Measurements from ENCODE around the gene COL6A3.

Gene COL6A3

GRCh38 chr2:237321746-237322145 is 92.2 kb downstream of the COL6A3 start:
- Histone ChIP-seq H3K4me1 (ENCODE audit: control insufficient read depth, low read length) (no peaks in the 10 kb centered on the region), H3F3A (ENCODE audit: control insufficient read depth, insufficient read depth) (no peaks in the 10 kb centered on the region), H3K9me3 (ENCODE audit: control insufficient read depth, insufficient read depth, low read length) (no peaks in the 10 kb centered on the region), H3K9me2 (replicated peaks; ENCODE audit: control insufficient read depth, low read length) (no peaks in the 10 kb centered on the region), H3K4me2 (ENCODE audit: low read length) (no peak overlapping the region), H3K27me3 (ENCODE audit: control insufficient read depth, low read length) (no peaks in the 10 kb centered on the region), H4K20me1 (ENCODE audit: control insufficient read depth, insufficient read depth, low read depth, low read length) (no peaks in the 10 kb centered on the region), H3K4me3 (ENCODE audit: low read length) (no peak overlapping the region), H3K79me2 (ENCODE audit: control insufficient read depth, low read length) (no peaks in the 10 kb centered on the region), H3K36me3 (ENCODE audit: control insufficient read depth, low read length) (no peaks in the 10 kb centered on the region), H3K27ac (ENCODE audit: low read depth, low read length) (no peak overlapping the region)
- no peak for TF ChIP-seq EZH2phosphoT487 (IDR thresholded peaks at IDR 0.05; ENCODE audit: borderline replicate concordance, low read length)
- TF ChIP-seq, protein P1, sequence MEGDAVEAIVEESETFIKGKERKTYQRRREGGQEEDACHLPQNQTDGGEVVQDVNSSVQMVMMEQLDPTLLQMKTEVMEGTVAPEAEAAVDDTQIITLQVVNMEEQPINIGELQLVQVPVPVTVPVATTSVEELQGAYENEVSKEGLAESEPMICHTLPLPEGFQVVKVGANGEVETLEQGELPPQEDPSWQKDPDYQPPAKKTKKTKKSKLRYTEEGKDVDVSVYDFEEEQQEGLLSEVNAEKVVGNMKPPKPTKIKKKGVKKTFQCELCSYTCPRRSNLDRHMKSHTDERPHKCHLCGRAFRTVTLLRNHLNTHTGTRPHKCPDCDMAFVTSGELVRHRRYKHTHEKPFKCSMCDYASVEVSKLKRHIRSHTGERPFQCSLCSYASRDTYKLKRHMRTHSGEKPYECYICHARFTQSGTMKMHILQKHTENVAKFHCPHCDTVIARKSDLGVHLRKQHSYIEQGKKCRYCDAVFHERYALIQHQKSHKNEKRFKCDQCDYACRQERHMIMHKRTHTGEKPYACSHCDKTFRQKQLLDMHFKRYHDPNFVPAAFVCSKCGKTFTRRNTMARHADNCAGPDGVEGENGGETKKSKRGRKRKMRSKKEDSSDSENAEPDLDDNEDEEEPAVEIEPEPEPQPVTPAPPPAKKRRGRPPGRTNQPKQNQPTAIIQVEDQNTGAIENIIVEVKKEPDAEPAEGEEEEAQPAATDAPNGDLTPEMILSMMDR (IDR thresholded peaks at IDR 0.05; ENCODE audit: low read depth, low read length, poor library complexity, severe bottlenecking) = no peak

- H3K36me3 ChIP-seq (ENCODE audit: control insufficient read depth, low read length) = no peaks in the 10 kb centered on the region
These were observed 93.0 kb downstream of the COL6A3 start for GRCh38 chr2:237320801-237321560.

GRCh38 chr2:237319887-237320286 is 94.1 kb downstream of the COL6A3 start:
- no peaks in the 10 kb centered on the region for H3F3A ChIP-seq (ENCODE audit: control insufficient read depth, insufficient read depth)
- no peak for TF ChIP-seq EZH2phosphoT487 (IDR thresholded peaks at IDR 0.05; ENCODE audit: borderline replicate concordance, low read length)
- TF ChIP-seq, protein P1 (IDR thresholded peaks at IDR 0.05; ENCODE audit: low read depth, low read length, poor library complexity, severe bottlenecking) = no peak

More at GRCh38 chr2:237320801-237321560, 93.0 kb downstream of the COL6A3 start:
- no peaks in the 10 kb centered on the region for H3K4me1 ChIP-seq (ENCODE audit: control insufficient read depth, low read length)
- no peak overlapping the region for H3K4me2 ChIP-seq (ENCODE audit: low read length)
- no peaks in the 10 kb centered on the region for H3K27me3 ChIP-seq (ENCODE audit: control insufficient read depth, low read length)
- no peaks in the 10 kb centered on the region for H3K9me2 ChIP-seq (replicated peaks; ENCODE audit: control insufficient read depth, low read length)
- H3K9me3 ChIP-seq (ENCODE audit: control insufficient read depth, insufficient read depth, low read length) = no peaks in the 10 kb centered on the region
- no peaks in the 10 kb centered on the region for H3F3A ChIP-seq (ENCODE audit: control insufficient read depth, insufficient read depth)
- no peaks in the 10 kb centered on the region for H4K20me1 ChIP-seq (ENCODE audit: control insufficient read depth, insufficient read depth, low read depth, low read length)
- TF ChIP-seq, protein P1 (IDR thresholded peaks at IDR 0.05; ENCODE audit: low read depth, low read length, poor library complexity, severe bottlenecking) = no peak
- TF ChIP-seq EZH2phosphoT487 (IDR thresholded peaks at IDR 0.05; ENCODE audit: borderline replicate concordance, low read length) = no peak
- H3K4me3 ChIP-seq (ENCODE audit: low read length) = no peak overlapping the region
- H3K79me2 ChIP-seq (ENCODE audit: control insufficient read depth, low read length) = no peaks in the 10 kb centered on the region
- H3K27ac ChIP-seq (ENCODE audit: low read depth, low read length) = no peak overlapping the region

More at GRCh38 chr2:237319887-237320286, 94.1 kb downstream of the COL6A3 start:
- H4K20me1 ChIP-seq (ENCODE audit: control insufficient read depth, insufficient read depth, low read depth, low read length) = no peaks in the 10 kb centered on the region
- no peak overlapping the region for H3K4me2 ChIP-seq (ENCODE audit: low read length)
- no peaks in the 10 kb centered on the region for H3K4me1 ChIP-seq (ENCODE audit: control insufficient read depth, low read length)
- no peak overlapping the region for H3K27ac ChIP-seq (ENCODE audit: low read depth, low read length)
- no peak overlapping the region for H3K4me3 ChIP-seq (ENCODE audit: low read length)
- no peaks in the 10 kb centered on the region for H3K9me2 ChIP-seq (replicated peaks; ENCODE audit: control insufficient read depth, low read length)
- H3K9me3 ChIP-seq (ENCODE audit: control insufficient read depth, insufficient read depth, low read length) = no peaks in the 10 kb centered on the region
- no peaks in the 10 kb centered on the region for H3K27me3 ChIP-seq (ENCODE audit: control insufficient read depth, low read length)
- no peaks in the 10 kb centered on the region for H3K79me2 ChIP-seq (ENCODE audit: control insufficient read depth, low read length)
- no peaks in the 10 kb centered on the region for H3K36me3 ChIP-seq (ENCODE audit: control insufficient read depth, low read length)

All from DOHH2 (cell line).